BJ (cell line): ENCODE measurements around the gene STYK1. TPM values are rescaled to one million over a fixed set of nuclear protein-coding genes. Genes with fewer than 3 reads are reported as not detected.

Source experiments
- CTCF ChIA-PET: fragments of 350-600 bp; formaldehyde crosslinking; extraction: SDS; loops from one replicate; lab custom pipeline; 2021; ENCODE audit warnings: antibody characterized with exemption, inconsistent platforms; lab: Yijun Ruan, JAX
- POLR2A ChIA-PET: fragments of 300-600 bp; sonication (Branson Sonifier 250); formaldehyde crosslinking; extraction: SDS; loops from one replicate; lab custom pipeline; 2021; ENCODE audit warnings: antibody characterized with exemption; lab: Charles Lee
- DNase-seq: peaks from one replicate; pipeline ENCODE4 v3.0.0-alpha.2; 2011; ENCODE audit warnings: low read depth
- H3K27me3 ChIP-seq: 2 replicates; pipeline ENCODE4 v1.6.0; 2011; ENCODE audit warnings: low read length; ENCODE audit not compliant: control insufficient read depth, insufficient read depth
- H3K36me3 ChIP-seq: 2 replicates; pipeline ENCODE4 v1.5.1; 2011; ENCODE audit warnings: low read length; ENCODE audit not compliant: control insufficient read depth, insufficient read depth
- H3K4me3 ChIP-seq: 2 replicates; pipeline ENCODE4 v1.5.1; 2011; ENCODE audit warnings: low read depth, mild to moderate bottlenecking, control low read depth, low read length
- polyA plus RNA-seq: library from polyadenylated mRNA; depleted of rRNA; stranded (reverse); fragments of >200 nt; gene quantifications from 2 replicates; pipeline ENCODE4 v1.2.3, GENCODE V29; 2011
- TF ChIP-seq, protein P1 (sequence below): IDR thresholded peaks from 2 replicates; pipeline ENCODE4 v1.5.1; 2011; ENCODE audit warnings: low read depth, mild to moderate bottlenecking, control low read depth, inconsistent platforms, low read length, moderate library complexity; ENCODE audit not compliant: insufficient read depth

STYK1 gene
- polyA plus RNA-seq, 1 experiment = 0.92 TPM

- ChIA-PET POLR2A (no interaction called here), CTCF (interaction anchor here (1.2 to 1.5 kb wide), 2 partner anchors 12 to 148 kb away, joined by 4 to 5 read pairs; partner anchors contain the start of gene MAGOHB)
- no peak for DNase-seq
- no peak overlapping the region for H3K4me3 ChIP-seq
- TF ChIP-seq, protein P1, sequence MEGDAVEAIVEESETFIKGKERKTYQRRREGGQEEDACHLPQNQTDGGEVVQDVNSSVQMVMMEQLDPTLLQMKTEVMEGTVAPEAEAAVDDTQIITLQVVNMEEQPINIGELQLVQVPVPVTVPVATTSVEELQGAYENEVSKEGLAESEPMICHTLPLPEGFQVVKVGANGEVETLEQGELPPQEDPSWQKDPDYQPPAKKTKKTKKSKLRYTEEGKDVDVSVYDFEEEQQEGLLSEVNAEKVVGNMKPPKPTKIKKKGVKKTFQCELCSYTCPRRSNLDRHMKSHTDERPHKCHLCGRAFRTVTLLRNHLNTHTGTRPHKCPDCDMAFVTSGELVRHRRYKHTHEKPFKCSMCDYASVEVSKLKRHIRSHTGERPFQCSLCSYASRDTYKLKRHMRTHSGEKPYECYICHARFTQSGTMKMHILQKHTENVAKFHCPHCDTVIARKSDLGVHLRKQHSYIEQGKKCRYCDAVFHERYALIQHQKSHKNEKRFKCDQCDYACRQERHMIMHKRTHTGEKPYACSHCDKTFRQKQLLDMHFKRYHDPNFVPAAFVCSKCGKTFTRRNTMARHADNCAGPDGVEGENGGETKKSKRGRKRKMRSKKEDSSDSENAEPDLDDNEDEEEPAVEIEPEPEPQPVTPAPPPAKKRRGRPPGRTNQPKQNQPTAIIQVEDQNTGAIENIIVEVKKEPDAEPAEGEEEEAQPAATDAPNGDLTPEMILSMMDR = no peak
- H3K27me3 ChIP-seq = no peaks in the 10 kb centered on the region
- peaks cover 3% of the 10 kb centered on the region; the same call in 1 of the 2 replicates for H3K36me3 ChIP-seq
Observed at GRCh38 chr12:10601860-10602259, 72.0 kb downstream of the STYK1 start.

DNA sequence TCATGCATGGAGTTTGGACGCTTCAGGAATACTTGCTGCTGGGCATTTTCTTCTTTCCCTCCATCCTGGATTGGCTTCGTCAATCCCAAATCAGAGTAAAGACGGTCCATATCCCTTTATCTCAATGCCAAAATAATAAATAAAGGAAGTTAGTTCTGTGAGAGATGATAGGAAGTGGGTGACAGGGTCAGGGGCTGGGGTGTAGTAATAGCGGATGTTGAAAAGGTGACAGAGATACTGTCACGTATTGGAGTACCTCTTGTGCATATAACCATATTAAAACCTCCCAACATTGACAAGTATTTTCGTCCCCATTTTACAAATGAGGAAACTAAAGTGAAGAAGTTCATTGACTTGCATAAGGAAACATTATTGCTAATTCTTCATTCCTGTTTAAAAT, 72.9 kb downstream of the STYK1 start:
- no peak overlapping the region for H3K4me3 ChIP-seq
- peaks cover 3% of the 10 kb centered on the region; the same call in 1 of the 2 replicates for H3K36me3 ChIP-seq
- DNase-seq = no peak
- no peaks in the 10 kb centered on the region for H3K27me3 ChIP-seq
- TF ChIP-seq, protein P1 = no peak
- ChIA-PET CTCF (no interaction called here), POLR2A (no interaction called here)

GRCh38 chr12:10595881-10596280, 78.0 kb downstream of the STYK1 start:
- no peak for DNase-seq
- Histone ChIP-seq H3K27me3 (no peaks in the 10 kb centered on the region), H3K4me3 (no peak overlapping the region), H3K36me3 (peaks cover 1% of the 10 kb centered on the region; the same call in 1 of the 2 replicates)
- ChIA-PET POLR2A (no interaction called here), CTCF (no interaction called here)
- TF ChIP-seq, protein P1 = no peak

- TF ChIP-seq, protein P1 = no peak
- ChIA-PET POLR2A (no interaction called here), CTCF (no interaction called here)
- H3K27me3 ChIP-seq = no peaks in the 10 kb centered on the region
- no peak overlapping the region for H3K4me3 ChIP-seq
- no peaks in the 10 kb centered on the region for H3K36me3 ChIP-seq
- no peak for DNase-seq
Observed at GRCh38 chr12:10590966-10591365, 82.9 kb downstream of the STYK1 start.

DNA sequence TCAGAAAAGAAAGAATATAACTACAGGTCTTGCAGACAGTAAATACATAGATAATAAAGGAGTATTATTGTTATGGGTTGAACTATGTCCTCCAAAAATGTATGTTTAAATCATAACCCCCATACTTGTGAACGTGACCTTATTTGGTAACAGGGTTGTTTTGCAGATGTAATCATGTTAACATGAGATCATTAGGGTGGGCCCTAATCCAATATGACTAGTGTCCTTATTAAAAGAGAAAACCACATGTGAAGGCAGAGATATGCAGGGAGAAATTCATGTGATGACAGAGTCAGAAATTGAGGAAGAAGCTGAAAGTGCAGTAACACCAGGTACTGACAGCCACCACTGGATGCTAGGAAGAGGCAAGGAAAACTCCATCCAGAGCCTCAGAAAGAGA, 89.4 kb downstream of the STYK1 start:
- CTCF ChIA-PET = interaction anchor here (0.6 to 1.8 kb wide), 2 partner anchors 43 to 166 kb away, joined by 3 to 4 read pairs; no protein-coding TSS in a partner anchor
- Histone ChIP-seq H3K36me3 (peaks cover 2% of the 10 kb centered on the region; the same call in 1 of the 2 replicates), H3K27me3 (no peaks in the 10 kb centered on the region), H3K4me3 (no peak overlapping the region)
- POLR2A ChIA-PET = no interaction called here
- no peak for DNase-seq
- TF ChIP-seq, protein P1 = no peak
